ENCODE results near the gene CRMP1. TPM values are rescaled to one million over a fixed set of nuclear protein-coding genes. Genes with fewer than 3 reads are reported as not detected.

The CRMP1 gene
- total and polyA plus RNA-seq, 9 of the 15 experiments (the other 6 are each of a cell fraction or from before 2014, with no cell fraction given): 0.03 to 0.04 TPM; not detected in 7

DNA sequence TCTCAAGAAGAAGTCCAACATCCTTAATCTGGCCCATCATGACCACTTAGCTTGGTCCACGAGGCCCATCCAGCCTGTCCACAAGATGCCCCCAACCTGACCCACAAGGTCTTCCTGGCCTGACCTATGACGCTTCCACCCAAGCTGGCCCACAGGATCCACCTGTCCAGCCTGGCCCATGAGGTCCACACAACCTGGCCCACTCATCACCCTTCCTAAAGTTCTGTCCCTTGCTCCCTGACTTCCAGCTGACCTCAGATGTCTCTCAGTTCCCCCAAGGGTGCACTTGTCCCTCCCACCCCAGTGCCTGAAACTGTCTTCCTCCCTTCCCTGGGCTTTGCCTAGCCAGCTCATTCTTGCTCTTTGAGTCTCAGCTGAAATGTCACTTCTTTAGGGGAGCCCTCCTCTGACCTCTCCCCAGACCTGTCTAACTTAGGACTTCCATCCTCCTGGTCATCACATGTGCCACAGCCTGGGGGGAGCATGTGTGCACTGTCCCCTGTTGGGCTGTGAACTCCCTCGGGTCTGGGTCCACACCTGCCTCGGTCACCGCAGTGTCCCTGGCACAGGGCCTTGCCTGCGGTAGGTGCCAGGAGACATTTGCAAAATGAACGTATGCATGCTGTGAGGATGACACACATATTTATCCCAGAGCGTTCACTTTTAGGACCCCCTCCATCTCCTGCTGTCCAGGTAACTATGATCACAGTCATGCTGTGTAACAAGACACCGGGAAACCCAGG, 120.2 kb downstream of the CRMP1 start (continued):
- TF ChIP-seq RBFOX2 (IDR thresholded peaks at IDR 0.05; ENCODE audit: low read depth, low read length): no peak
- no peak for TF ChIP-seq TRIM28 (IDR thresholded peaks at IDR 0.05)
- TF ChIP-seq MTA3 (IDR thresholded peaks at IDR 0.05; ENCODE audit: borderline replicate concordance): no peak

MicroRNAs within 50 kb of the gene (microRNA counts, 767-probe panel; counts per million panel counts)
- microRNA hsa-miR-378d: 1,344 counts per million, percentile 32 among the panel's probes with 10 or more counts

Small RNAs within 50 kb of the gene (microRNA-seq; reads per million reads assigned to microRNA genes)
- gene MIR378D1 (ENCODE audit: borderline microRNAs expressed): not detected

Small RNAs within 50 kb of the gene (small RNA-seq; reads per million reads assigned to genes)
- gene MIR378D1: not detected

Other genes starting within 250 kb of the CRMP1 start
- gene EVC2, start 184.5 kb downstream of the CRMP1 start, total RNA-seq (2014; rRNA removed): 0.54 and 0.61 TPM in 2 replicates
- gene EVC2, start 184.5 kb downstream of the CRMP1 start, total RNA-seq (2014; rRNA removed; fragmentation: Illumina TruSeq; extraction: Trizol): 0.29 and 0.45 TPM in 2 replicates
- 0.45 and 0.51 TPM in 2 replicates for gene EVC2, start 184.5 kb downstream of the CRMP1 start, total RNA-seq (2015; rRNA removed; fragmentation: Illumina TruSeq; extraction: Trizol)
- 0.47 and 0.55 TPM in 2 replicates for gene EVC2, start 184.5 kb downstream of the CRMP1 start, total RNA-seq (2021)
- gene EVC2, start 184.5 kb downstream of the CRMP1 start, polyA plus RNA-seq (2011; rRNA removed): 0.03 TPM in 1 of 2 replicates, not detected in the other
- 0.26 and 0.33 TPM in 2 replicates for gene EVC2, start 184.5 kb downstream of the CRMP1 start, polyA plus RNA-seq (2014; fragmentation: Illumina TruSeq; extraction: Trizol)
- under 1 TPM in 1 of 2 experiments, not detected in 1; 0.07 TPM for gene EVC2, start 184.5 kb downstream of the CRMP1 start, polyA plus RNA-seq (2014; fragmentation: Nextera tagmentation; extraction: Ambion mirVana)
- 0.36 and 0.42 TPM in 2 replicates for gene EVC2, start 184.5 kb downstream of the CRMP1 start, polyA plus RNA-seq (2014; rRNA removed)
- gene EVC, start 181.9 kb downstream of the CRMP1 start, total RNA-seq (2014; rRNA removed): 0.91 and 2.3 TPM in 2 replicates
- 1.1 and 1.2 TPM in 2 replicates for gene EVC, start 181.9 kb downstream of the CRMP1 start, total RNA-seq (2014; rRNA removed; fragmentation: Illumina TruSeq; extraction: Trizol)
- gene EVC, start 181.9 kb downstream of the CRMP1 start, total RNA-seq (2015; rRNA removed; fragmentation: Illumina TruSeq; extraction: Trizol): 1.4 and 1.7 TPM in 2 replicates
- gene EVC, start 181.9 kb downstream of the CRMP1 start, total RNA-seq (2021): 3.2 and 3.4 TPM in 2 replicates
- 0.01 and 0.22 TPM in 2 replicates for gene EVC, start 181.9 kb downstream of the CRMP1 start, polyA plus RNA-seq (2011; rRNA removed)
- 1.2 and 1.5 TPM in 2 replicates for gene EVC, start 181.9 kb downstream of the CRMP1 start, polyA plus RNA-seq (2014; fragmentation: Illumina TruSeq; extraction: Trizol)
- under 1 TPM; 0.03 to 0.08 TPM for gene EVC, start 181.9 kb downstream of the CRMP1 start, polyA plus RNA-seq (2014; fragmentation: Nextera tagmentation; extraction: Ambion mirVana)
- 2.6 and 2.7 TPM in 2 replicates for gene EVC, start 181.9 kb downstream of the CRMP1 start, polyA plus RNA-seq (2014; rRNA removed)
- not detected in 2 replicates for gene C4orf50, start 125.3 kb upstream of the CRMP1 start, total RNA-seq (2014; rRNA removed)
- not detected in 2 replicates for gene C4orf50, start 125.3 kb upstream of the CRMP1 start, total RNA-seq (2014; rRNA removed; fragmentation: Illumina TruSeq; extraction: Trizol)
- gene C4orf50, start 125.3 kb upstream of the CRMP1 start, total RNA-seq (2015; rRNA removed; fragmentation: Illumina TruSeq; extraction: Trizol): not detected in 2 replicates
- not detected in 2 replicates for gene C4orf50, start 125.3 kb upstream of the CRMP1 start, total RNA-seq (2021)
- gene C4orf50, start 125.3 kb upstream of the CRMP1 start, polyA plus RNA-seq (2011; rRNA removed): not detected in 2 replicates
- not detected in 2 replicates for gene C4orf50, start 125.3 kb upstream of the CRMP1 start, polyA plus RNA-seq (2014; fragmentation: Illumina TruSeq; extraction: Trizol)
- gene C4orf50, start 125.3 kb upstream of the CRMP1 start, polyA plus RNA-seq (2014; fragmentation: Nextera tagmentation; extraction: Ambion mirVana): not detected
- gene C4orf50, start 125.3 kb upstream of the CRMP1 start, polyA plus RNA-seq (2014; rRNA removed): not detected in 2 replicates